ENCODE measurements around the gene SERPINE2.

SERPINE2 gene

DNA sequence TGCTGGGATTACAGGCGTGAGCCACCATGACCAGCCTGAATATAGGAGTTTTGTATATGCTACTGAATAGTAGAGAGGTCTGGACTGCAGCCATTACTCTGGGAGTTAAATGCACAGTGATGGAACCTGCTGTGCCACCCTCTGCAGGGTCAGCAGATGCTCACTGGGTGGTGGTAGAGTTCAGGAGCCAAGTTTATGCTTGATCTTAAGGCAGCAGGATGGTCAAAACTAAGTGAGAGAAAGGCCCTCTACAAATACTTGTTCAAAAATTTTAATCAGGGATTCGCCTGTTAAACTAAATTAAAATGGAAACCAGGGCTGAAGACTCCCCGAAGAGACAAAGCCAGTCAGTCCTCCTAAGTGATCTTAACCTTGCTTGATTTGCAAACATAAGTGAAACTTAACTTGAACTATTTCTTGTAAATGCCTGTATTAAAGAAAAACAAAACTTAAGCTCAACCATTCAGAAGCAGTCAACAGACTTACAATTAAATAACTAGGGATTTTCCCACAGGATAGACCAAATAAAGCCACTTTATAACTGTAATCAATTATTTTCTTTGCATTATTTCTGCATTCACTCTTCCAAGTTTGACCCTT is 89.7 kb downstream of the SERPINE2 start:
- TF ChIP-seq, protein P1, sequence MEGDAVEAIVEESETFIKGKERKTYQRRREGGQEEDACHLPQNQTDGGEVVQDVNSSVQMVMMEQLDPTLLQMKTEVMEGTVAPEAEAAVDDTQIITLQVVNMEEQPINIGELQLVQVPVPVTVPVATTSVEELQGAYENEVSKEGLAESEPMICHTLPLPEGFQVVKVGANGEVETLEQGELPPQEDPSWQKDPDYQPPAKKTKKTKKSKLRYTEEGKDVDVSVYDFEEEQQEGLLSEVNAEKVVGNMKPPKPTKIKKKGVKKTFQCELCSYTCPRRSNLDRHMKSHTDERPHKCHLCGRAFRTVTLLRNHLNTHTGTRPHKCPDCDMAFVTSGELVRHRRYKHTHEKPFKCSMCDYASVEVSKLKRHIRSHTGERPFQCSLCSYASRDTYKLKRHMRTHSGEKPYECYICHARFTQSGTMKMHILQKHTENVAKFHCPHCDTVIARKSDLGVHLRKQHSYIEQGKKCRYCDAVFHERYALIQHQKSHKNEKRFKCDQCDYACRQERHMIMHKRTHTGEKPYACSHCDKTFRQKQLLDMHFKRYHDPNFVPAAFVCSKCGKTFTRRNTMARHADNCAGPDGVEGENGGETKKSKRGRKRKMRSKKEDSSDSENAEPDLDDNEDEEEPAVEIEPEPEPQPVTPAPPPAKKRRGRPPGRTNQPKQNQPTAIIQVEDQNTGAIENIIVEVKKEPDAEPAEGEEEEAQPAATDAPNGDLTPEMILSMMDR (IDR thresholded peaks at IDR 0.05; ENCODE audit: unreplicated experiment in 3 of 3): no peak
- H3K9me3 Mint-ChIP-seq: no peaks in the 10 kb centered on the region
- no peak overlapping the region for H3K4me3 Mint-ChIP-seq
- no peaks in the 10 kb centered on the region for H3K27me3 Mint-ChIP-seq (ENCODE audit: low read depth)
- peak overlapping the region in 1 of 3 experiments; percentile 33 for H3K27ac Mint-ChIP-seq
- no peaks in the 10 kb centered on the region for H3K36me3 Mint-ChIP-seq (ENCODE audit: low read depth)
- H3K4me1 Mint-ChIP-seq: peaks cover 47% of the 10 kb centered on the region

DNA sequence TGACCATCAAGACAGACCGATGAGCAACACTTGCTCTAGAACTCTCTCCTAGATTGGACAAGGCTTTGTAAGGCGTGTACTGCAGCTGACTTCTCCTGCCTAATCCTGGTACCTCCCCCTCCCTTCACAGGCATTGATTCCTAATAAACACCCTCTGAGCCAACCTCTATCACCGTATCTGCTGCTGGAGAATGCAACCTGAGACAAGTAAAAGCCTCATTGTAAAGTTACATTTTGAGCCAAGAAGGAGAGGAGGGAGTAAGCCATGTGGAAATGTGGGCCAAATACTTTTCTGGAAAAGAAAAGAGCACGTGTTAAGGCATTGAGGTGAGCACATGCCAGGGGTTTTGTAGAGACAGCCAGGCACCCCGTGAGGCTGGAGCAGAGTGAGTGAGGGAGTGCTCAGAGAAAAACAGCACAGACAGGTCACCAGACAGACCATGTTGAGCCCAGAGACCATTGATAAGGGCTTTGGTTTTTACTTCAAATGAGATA is 91.3 kb downstream of the SERPINE2 start:
- TF ChIP-seq, protein P1 (IDR thresholded peaks at IDR 0.05; ENCODE audit: unreplicated experiment in 3 of 3): no peak
- H3K27ac Mint-ChIP-seq: peak overlapping the region; percentile 45 to 65 (median 46)
- H3K27me3 Mint-ChIP-seq (ENCODE audit: low read depth): no peaks in the 10 kb centered on the region
- peaks cover 45% of the 10 kb centered on the region for H3K4me1 Mint-ChIP-seq
- H3K4me3 Mint-ChIP-seq: peak overlapping the region in 2 of 3 experiments; percentile 17 to 35
- no peaks in the 10 kb centered on the region for H3K9me3 Mint-ChIP-seq
- peaks cover 5% of the 10 kb centered on the region for H3K36me3 Mint-ChIP-seq (ENCODE audit: low read depth)

DNA sequence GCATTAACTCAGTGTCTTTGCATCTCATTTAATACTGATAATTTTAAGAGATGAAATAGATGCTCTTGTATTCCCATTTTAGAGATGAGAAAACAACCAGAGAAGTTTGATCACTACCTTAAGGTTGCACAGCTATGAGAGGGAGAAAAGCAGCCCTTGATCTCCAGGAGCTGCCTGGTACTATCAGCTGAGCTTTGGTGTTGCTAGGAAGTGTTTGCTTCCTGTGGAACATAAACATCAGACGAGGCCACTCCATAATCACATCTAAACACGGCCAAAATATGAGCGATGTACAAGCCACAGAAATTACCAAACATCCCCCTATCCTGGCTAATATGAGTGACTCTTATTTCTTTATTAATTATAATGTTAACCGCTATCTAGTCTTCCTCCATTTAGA is 93.3 kb downstream of the SERPINE2 start:
- H3K4me1 Mint-ChIP-seq: peaks cover 42% of the 10 kb centered on the region
- peak overlapping the region; percentile 68 to 82 (median 78) for H3K4me3 Mint-ChIP-seq
- H3K27ac Mint-ChIP-seq: peak overlapping the region; percentile 34 to 94 (median 67)
- no peaks in the 10 kb centered on the region for H3K27me3 Mint-ChIP-seq (ENCODE audit: low read depth)
- TF ChIP-seq, protein P1 (IDR thresholded peaks at IDR 0.05; ENCODE audit: unreplicated experiment in 3 of 3): no peak
- H3K9me3 Mint-ChIP-seq: no peaks in the 10 kb centered on the region
- peaks cover 9% of the 10 kb centered on the region for H3K36me3 Mint-ChIP-seq (ENCODE audit: low read depth)

DNA sequence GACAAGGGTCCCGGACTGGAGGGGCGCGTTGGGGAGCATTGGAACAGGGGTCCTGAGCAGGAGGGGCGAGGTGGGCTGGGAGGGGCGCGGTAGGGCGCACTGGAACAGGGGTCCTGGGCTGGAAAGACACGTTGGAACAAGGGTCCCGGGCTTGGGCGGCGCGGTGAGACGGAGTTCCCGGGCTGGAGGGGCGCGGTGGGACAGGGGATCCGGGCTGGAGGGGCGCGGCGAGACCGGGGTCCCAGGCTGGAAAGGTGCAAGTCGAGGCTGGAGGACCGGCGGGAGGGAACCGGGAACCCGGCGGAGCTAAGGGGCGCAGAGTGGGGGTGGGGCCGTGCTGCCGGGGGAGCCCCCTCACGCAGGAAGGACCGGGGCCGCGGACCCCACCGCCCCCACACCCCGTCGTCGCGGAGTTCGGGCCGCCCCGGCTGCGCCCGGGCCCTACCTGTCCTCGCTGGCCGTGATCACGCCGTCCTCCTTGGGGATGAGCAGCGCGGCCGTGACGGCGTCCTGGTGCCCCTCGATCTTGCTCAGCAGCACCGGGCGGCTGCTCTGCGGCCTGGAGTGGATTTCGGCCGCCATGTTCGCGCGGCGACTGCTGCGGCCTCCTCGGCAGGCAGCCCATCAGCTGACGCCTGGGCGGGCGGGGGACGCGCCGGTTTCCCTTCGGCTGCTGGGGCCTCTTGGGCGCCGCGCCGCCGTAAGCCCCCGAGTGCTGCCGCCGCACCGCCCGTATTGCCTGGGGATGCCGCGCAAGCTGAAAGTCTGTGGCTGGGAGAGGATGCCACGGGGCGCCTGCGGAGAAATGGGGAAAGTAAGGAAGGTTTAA is 94.2 kb downstream of the SERPINE2 start, which contains the start of gene WDFY1:
TSS of gene WDFY1 (minus strand) at position 633 of the 829 bp plus-strand sequence. CDS start at position 582, 51 bp downstream.
- peak within 1 kb of the TSS; percentile 96 to 98 (median 97) for H3K4me3 Mint-ChIP-seq
- peak within 1 kb of the TSS; percentile 94 to 96 (median 96) for H3K27ac Mint-ChIP-seq
- TF ChIP-seq, protein P1 (IDR thresholded peaks at IDR 0.05; ENCODE audit: unreplicated experiment in 3 of 3): no peak
- peaks cover 39% of the 10 kb centered on the region for H3K4me1 Mint-ChIP-seq
- no peaks in the 10 kb centered on the region for H3K27me3 Mint-ChIP-seq (ENCODE audit: low read depth)
- peaks cover 9% of the 10 kb centered on the region for H3K36me3 Mint-ChIP-seq (ENCODE audit: low read depth)
- no peaks in the 10 kb centered on the region for H3K9me3 Mint-ChIP-seq

DNA sequence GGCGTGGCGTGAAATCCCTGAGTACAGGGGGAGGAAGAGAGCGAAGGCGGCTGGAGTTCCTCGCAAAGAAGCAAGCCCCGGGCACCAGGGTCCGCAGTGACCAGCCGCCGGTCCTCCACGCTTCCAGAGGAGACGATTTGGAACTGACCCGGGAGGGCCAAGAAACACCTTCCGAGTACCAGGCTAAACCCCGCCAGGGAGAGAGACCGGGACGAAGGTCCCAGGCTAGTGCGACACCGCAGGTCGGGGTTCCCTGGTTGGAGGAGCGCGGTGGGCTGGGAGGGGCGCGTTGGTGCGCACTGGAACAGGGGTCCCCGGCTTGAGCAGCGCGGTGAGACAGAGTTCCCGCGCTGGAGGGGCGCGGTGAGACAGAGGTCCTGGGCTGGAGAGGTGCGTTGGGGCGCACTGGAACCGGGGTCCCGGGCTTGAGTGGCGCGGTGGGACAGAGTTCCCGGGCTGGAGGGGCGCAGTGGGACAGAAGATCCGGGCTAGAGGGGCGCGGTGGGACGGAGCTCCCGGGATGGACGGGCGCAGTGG is 94.9 kb downstream of the SERPINE2 start:
- peaks cover 14% of the 10 kb centered on the region for H3K36me3 Mint-ChIP-seq (ENCODE audit: low read depth)
- H3K27me3 Mint-ChIP-seq (ENCODE audit: low read depth): no peaks in the 10 kb centered on the region
- H3K4me1 Mint-ChIP-seq: peaks cover 39% of the 10 kb centered on the region
- TF ChIP-seq, protein P1 (IDR thresholded peaks at IDR 0.05; ENCODE audit: unreplicated experiment in 3 of 3): no peak
- H3K9me3 Mint-ChIP-seq: no peaks in the 10 kb centered on the region
- peak overlapping the region; percentile 96 to 98 (median 97) for H3K4me3 Mint-ChIP-seq
- peak overlapping the region; percentile 94 to 96 (median 96) for H3K27ac Mint-ChIP-seq

Data from nephron (organoid).